ENCODE results near the gene PTH1R.
"Not testable (repeated sequence)": the region's sequence is repeated elsewhere in the genome, so short reads cannot be mapped to it uniquely, and the experiment has no call there.

The PTH1R gene

GRCh38 chr3:46901591-46902187 lies 24.2 kb downstream of the PTH1R start:
- DNase-seq, result no peak

DNA sequence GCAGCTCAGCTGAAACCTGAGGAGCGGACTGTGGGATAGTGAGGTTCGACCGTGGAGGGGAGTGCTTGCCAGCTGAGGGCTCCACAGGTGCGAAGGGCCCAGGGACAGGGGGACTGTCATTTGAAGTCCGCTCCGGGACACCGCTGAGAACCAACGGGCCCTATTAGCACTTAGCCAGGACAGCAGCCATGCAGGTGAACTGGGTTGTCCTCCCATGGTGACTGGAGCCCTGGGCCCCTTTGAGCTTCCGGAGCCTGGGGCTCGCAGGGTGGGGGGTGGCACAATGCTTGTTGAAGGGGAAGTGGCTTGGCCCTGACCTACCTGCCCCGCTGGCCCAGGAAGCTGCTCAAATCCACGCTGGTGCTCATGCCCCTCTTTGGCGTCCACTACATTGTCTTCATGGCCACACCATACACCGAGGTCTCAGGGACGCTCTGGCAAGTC lies 24.7 kb downstream of the PTH1R start:
- DNase-seq, result no peak

DNA sequence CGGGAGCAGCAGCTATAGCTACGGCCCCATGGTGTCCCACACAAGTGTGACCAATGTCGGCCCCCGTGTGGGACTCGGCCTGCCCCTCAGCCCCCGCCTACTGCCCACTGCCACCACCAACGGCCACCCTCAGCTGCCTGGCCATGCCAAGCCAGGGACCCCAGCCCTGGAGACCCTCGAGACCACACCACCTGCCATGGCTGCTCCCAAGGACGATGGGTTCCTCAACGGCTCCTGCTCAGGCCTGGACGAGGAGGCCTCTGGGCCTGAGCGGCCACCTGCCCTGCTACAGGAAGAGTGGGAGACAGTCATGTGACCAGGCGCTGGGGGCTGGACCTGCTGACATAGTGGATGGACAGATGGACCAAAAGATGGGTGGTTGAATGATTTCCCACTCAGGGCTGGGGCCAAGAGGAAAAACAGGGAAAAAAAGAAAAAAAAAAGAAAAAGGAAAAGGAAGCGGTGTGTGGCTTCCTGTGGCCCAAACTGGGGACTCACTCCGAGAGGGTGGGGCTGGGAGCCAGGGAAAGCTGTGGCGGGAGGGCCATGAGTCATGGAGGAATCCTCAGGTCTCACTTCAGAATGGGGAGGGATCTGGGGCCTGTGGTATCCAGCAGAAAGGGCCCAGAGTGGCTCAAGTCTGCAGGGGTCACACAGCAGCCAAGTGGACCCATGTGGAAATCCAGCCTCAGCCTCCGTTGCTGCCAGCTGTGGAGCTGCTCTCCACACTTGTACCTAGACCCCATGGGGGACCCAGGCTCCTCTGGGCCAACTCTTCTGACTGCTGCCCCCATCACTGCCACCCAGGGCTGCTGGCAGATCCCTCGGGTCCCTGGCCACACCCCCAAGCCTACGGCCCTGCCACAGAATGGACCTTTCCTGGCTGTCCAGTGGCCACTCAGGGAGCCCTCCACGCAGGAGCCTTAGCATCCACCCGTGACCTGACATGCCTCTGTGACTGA lies 26.1 kb downstream of the PTH1R start:
- no peak for DNase-seq

DNA sequence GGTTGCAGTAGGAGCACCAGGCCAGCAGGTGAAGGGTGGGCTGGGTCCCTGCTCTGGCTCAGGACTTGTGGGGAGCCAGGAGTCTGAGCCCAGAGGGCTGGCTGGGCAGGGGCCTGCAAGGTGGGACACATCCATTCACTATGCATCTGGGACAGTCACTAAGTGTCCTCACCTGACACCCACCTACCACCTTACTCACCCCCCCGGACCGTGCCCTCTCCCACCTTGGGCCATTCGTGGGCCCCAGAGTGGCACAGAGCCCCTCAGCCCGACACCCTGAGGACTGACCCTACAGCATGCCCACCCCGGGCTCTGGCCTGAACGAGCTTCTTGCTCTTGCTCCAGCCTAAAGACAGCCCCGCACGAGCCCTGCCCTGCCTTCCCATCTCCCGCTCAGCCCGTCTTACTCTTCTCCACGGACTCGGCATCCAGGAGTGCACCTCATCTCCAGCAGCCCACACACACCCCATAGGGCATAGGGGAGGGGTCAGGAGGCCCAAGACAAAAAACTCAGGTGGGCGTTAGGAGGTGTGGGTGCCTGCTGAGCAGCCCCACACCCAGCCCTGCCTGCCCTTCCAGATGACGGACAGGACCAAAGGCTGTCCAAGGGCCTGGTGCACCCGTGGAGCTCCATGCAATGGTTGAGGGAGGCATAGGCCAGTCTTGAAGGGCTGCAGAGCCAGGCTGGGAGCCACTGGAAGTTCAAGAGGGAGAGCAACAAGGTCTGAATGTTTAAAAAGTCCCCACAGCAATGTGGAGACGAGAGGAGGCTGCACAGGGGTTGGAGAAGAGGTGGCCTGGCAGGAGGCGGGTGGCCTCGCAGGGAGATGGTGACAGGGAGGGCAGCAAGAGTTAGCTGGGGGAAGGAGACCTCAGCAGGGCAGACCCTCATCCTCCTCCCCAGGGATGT lies 27.0 kb downstream of the PTH1R start:
- DNase-seq, result no peak

GRCh38 chr3:46905213-46905560 lies 27.7 kb downstream of the PTH1R start:
- DNase-seq, result no peak

DNA sequence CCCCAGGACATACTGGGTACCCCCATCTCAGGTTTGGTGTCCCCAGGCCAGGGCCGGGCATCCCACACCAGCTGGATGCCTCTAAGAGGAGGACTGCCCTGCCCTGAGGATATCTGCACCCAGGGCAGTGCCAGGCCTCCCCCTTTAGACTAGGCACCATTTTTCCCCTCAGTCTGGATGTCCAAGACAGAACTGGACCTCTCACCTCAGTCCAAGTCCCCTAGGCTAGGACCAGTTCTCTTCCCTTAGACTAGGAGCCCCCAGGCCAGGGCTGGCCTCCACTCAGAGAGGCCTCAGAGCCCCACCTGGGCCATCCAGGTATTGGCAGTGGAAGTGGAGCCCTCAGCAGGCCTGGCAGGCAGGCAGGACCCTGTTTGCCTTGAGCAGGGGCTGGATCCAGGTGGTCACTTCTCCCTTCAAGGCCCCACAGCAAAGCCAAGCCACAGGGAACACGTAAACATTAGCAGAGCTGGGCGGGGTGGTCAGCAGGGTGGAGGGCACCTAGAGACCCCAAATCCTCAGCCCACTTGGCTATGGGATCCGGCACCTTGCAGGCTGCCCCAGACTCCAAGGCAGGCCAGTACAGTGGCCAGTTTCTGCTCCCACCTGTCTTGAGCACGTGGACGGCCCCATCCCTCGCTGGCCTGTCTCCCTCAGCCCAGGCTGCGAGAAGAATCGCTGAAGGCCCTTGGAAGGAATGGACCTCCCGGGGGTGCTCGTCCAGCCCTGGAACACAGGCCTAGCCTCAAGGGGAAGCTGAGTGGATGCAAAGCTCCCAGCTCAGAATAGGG lies 28.3 kb downstream of the PTH1R start:
- no peak for DNase-seq

DNA sequence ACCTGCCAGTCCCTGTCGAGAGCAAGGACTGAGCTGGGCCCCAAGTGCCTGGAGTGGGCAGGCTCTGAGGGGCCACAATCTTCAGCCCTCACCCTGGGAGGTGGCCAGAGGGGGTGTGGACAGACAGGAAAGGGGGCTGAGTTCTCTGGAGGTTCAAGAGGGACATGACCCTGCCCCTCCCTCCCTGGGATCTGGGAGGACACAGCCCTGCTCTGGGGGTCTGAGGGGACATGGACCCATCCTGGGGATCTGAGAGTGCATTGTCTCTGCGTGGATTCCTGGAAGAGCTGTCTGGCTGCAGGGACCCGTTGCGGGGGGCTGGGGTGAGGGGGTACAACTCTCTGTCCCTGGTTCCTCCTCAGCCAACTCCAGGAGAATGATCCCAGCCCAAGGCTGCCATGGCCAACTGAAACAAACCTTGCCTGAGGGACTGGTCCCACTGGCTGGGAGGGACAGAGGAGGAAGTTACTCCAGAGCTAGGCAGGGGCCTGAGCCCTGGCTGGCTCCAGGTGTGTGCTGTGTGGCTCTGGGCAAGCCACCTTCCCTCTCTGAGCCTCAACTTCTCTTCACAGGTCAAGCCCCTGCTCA lies 29.0 kb downstream of the PTH1R start:
- DNase-seq, result no peak

DNA sequence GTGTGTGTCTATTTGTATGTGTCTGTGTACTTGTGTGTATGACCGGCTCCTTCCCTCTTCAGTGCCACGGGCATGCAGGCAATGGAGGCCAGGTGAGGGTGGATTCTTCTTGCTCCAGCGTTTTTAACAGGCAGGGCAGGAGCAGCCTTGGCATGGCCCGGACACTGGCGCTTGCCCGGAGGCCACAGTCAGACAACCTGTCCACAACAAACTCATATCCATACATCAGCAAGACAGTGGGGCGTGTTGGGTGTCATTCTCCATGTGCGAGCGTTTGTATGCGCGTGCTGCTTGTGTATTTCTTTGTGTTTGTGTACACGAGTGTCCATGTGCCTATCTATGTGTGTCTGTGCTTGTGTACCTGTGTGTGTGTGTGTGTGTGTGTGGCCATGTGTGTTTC lies 29.8 kb downstream of the PTH1R start:
- no peak for DNase-seq

DNA sequence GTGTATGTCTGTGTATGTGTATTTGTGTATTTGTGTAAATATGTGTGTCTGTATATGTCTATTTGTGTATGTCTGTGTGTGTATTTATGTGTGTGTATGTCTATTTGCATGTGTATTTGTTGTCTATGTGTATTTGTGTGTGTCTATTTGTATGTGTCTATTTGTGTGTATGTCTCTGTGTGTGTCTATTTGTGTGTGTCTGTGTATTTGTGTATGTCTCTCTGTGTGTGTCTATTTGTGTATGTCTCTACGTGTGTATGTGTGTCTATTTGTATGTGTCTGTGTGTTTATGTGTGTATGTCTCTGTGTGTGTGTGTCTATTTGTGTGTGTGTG lies 30.4 kb downstream of the PTH1R start:
- no peak for DNase-seq

DNA sequence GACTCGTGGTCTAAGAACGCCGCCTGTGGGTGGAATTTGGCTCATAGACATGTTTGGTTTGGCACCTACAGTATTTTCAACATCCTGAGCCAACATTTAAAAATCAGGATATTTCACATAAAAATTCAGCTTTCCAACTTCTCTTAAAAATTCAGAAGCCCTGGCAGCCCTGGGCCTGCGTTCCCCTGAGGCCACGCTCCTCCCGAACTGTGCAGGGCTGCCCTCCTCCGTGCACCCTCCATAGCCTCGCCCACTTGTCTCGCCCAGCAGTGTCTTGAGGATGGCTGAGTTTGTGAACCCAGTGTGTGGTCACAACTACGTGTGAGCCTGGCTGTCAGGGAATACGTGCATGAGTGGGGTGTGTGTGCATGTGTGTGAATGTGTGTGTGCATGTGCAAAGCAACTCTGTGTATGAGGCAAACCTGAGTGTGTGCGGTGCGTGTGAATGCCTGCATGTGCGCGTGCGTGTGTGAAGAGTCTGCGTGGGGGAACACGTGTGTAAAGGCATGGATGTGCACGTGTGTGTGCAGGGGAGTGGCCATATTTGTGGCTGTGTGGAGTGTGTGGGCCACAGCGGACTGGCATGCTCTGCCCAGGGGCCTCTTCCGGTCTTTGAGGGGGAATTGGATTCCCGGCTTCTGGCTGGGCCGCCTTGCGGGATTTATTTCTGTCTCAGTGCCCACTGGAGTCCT lies 30.9 kb downstream of the PTH1R start:
- no peak for DNase-seq

DNA sequence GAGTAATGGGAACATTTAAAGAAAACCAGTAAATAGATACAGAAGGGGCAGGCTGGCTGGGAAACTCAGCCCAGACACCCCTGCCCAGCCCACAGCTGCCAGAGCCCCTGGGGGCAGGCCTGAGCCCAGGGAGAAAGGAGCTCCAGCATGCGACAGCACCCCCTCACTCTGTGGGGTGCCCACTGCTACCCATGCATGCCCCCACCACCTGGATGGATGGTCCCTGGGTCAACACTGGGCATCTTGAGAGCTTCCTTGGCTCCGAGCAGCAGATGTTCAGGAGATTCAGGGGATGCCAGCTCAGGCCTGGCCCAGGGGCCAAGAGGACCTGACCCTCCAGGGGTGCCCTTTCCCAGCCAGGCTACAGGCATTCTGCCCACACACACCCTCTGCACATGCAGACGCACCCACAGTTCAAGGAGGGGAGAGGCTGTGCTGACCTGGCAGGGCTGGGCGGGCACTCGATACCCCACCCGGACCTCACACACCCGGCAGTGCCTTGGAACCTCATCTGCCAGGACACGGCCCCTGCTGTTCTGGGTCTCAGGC lies 31.5 kb downstream of the PTH1R start:
- no peak for DNase-seq

GRCh38 chr3:46909535-46910161 lies 32.1 kb downstream of the PTH1R start:
- peak; percentile 78 for DNase-seq

GRCh38 chr3:46910166-46910760 lies 32.7 kb downstream of the PTH1R start:
- DNase-seq, result no peak

DNA sequence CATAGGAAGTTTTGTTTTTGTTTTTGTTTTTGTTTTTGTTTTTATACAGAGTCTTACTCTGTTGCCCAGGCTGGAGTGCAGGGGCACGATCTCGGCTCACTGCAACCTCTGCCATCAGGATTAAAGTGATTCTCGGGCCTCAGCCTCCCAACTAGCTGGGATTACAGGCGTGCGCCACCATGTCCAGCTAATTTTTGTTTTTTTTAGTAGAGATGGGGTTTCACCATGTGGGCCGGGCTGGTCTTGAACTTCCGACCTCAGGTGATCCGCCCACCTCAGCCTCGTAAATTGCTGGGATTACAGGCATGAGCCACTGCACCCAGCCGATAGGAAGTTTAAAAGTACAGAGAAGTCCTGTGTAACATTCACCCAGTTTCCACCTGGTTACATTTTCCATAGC lies 33.4 kb downstream of the PTH1R start:
- not testable (repeated sequence) for DNase-seq

DNA sequence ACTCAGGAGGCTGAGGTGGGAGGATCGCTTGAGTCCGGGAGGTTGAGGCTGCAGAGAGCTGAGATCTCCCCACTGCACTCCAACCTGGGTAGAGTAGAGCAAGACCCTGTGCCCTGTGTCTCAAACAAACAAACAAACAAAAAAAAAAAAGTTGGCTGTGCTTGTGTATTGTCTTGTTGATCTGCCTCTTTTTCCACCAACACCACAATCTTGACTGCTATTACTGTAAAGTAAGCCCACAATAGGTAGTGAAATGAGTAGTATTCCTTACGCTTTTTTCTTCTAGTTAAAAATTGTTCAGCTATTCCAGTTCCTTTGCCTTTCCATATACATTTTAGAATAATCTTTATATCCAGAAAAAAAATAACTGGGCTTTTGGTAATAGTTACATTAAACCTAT lies 35.5 kb downstream of the PTH1R start:
- DNase-seq, result no peak

GRCh38 chr3:46913644-46914043 lies 36.1 kb downstream of the PTH1R start:
- DNase-seq, result no peak

DNA sequence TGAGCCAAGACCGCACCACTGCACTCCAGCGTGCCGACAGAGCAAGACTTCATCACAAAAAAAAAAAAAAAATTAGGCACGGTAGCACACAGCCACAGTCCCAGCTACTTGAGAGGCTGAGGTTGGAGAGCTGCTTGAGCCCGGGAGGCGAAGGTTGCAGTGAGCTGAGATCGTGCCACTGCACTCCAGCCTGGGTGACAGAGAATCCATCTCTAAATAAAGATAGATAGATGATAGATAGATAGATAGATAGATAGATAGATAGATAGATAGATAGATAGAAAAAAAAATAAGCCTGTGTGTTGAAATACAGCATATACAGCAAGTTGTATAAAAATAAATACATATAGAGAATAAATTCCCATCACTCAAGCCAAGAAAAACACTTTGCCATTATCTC lies 37.3 kb downstream of the PTH1R start:
- no peak for DNase-seq

DNA sequence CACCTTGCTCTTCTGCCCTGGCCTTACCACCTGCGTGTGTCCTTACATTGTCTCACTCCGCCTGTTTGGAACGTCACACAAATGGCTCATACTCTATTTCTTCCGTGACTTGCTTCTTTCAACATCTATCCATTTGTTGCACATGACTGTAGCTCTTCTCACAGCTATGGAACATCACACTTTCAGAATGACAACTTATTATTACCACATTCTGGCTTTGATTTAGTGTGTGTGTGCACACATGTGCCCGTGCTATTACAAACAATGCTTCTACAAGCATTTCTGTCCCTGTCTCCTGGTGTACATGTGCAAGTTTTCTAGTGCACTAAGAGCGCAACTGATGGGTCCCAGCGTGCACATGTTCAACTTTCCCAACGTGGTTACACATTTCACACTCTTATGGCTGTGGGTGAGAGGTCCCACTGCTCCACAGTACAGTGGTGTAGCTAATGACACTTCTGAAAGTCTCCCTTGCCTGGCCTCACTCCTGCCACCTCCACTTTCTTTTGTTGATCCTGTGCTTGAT lies 37.8 kb downstream of the PTH1R start:
- no peak for DNase-seq

GRCh38 chr3:46916278-46916677 lies 38.8 kb downstream of the PTH1R start:
- DNase-seq, result no peak

GRCh38 chr3:46916799-46917198 lies 39.3 kb downstream of the PTH1R start:
- DNase-seq, result no peak

Measured in stimulated activated CD4-positive, alpha-beta T cell treated with anti-CD3 and anti-CD28 coated beads, Interleukin-4, amount 100 ng/mL, for 1 hour (primary cell).